Measurements from ENCODE around the gene TIMM21. TPM values are rescaled to one million over a fixed set of nuclear protein-coding genes. Genes with fewer than 3 reads are reported as not detected.

Gene TIMM21
- total RNA-seq, 2 experiments from 2014 or later = 25.2 to 30.8 TPM

DNA sequence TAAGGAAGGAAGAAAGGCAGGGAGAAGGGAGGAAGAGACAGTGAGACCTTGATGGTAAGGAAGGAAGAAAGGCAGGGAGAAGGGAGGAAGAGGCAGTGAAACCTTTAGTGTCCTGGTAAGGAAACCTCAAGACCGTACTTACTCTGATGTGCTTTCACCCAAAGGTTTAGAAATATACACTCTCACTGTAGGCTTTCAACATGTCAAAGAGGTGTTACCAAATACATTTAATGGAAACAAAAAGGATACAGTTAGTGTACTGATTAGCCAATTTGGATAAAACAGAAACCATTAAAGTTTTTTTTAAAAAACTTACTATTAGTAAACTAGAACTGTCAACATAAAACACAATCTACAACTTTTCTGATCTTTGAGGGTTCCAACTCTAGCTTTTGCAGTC, 7.7 kb upstream of the TIMM21 start:
- H3K79me2 ChIP-seq (ENCODE audit: insufficient read depth, low read depth, low read length) = no peaks in the 10 kb centered on the region
- no peaks in the 10 kb centered on the region for H3K9me3 ChIP-seq (ENCODE audit: low read length)
- BruUV-seq (replicated peaks) = no TSS peak
- CTCF ChIA-PET (ENCODE audit: unreplicated experiment) = no interaction called here
- H3K4me3 ChIP-seq (ENCODE audit: low read depth, low read length, poor library complexity, severe bottlenecking) = no peak overlapping the region
- no peaks in the 10 kb centered on the region for H3K4me1 ChIP-seq (ENCODE audit: insufficient read depth, low read length, poor library complexity, severe bottlenecking)
- H4K20me1 ChIP-seq (ENCODE audit: insufficient read depth, low read length) = no peaks in the 10 kb centered on the region
- no peak overlapping the region for H3K4me2 ChIP-seq (ENCODE audit: low read length)
- no peaks in the 10 kb centered on the region for H3K36me3 ChIP-seq (ENCODE audit: insufficient read depth, low read length)
- no peak overlapping the region for H3K27ac ChIP-seq (ENCODE audit: low read depth, low read length, poor library complexity, severe bottlenecking)
- POLR2A ChIA-PET = no interaction called here
- H2AFZ ChIP-seq (ENCODE audit: low read length) = no peak overlapping the region
- no peaks in the 10 kb centered on the region for H3K9me2 ChIP-seq (ENCODE audit: insufficient read depth, low read length)
- no peak for DNase-seq (ENCODE audit: low spot score)
- TF ChIP-seq, protein P1, sequence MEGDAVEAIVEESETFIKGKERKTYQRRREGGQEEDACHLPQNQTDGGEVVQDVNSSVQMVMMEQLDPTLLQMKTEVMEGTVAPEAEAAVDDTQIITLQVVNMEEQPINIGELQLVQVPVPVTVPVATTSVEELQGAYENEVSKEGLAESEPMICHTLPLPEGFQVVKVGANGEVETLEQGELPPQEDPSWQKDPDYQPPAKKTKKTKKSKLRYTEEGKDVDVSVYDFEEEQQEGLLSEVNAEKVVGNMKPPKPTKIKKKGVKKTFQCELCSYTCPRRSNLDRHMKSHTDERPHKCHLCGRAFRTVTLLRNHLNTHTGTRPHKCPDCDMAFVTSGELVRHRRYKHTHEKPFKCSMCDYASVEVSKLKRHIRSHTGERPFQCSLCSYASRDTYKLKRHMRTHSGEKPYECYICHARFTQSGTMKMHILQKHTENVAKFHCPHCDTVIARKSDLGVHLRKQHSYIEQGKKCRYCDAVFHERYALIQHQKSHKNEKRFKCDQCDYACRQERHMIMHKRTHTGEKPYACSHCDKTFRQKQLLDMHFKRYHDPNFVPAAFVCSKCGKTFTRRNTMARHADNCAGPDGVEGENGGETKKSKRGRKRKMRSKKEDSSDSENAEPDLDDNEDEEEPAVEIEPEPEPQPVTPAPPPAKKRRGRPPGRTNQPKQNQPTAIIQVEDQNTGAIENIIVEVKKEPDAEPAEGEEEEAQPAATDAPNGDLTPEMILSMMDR (conservative IDR thresholded peaks at IDR 0.05; ENCODE audit: low read length) = no peak
- TF ChIP-seq EZH2phosphoT487 (IDR thresholded peaks at IDR 0.05; ENCODE audit: borderline replicate concordance, low read depth, low read length) = no peak
- intact Hi-C loops (cut with micrococcal nuclease; ENCODE audit: unreplicated experiment) = no loop called here

DNA sequence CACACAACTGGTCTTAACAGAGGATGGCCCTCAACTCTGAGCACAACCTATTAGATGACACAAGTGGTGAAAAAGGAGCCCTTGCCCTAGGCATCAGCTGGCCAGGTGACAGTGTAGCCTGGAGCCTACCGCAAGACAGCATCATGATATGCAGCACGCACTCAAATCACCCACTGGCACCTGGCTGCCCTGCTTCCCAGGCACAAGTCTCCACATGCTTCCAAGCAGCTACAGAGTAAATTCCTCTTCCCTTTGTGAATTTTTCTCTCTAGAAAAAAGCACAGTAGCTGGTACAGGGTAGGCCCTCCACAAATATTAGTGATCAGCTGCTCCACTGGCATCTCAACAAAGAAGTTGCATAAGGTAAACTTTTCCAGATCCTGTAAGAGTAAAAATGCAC, 6.7 kb upstream of the TIMM21 start:
- Histone ChIP-seq H4K20me1 (ENCODE audit: insufficient read depth, low read length) (no peaks in the 10 kb centered on the region), H3K36me3 (ENCODE audit: insufficient read depth, low read length) (no peaks in the 10 kb centered on the region), H2AFZ (ENCODE audit: low read length) (no peak overlapping the region), H3K4me2 (ENCODE audit: low read length) (no peak overlapping the region), H3K4me1 (ENCODE audit: insufficient read depth, low read length, poor library complexity, severe bottlenecking) (peaks cover 2% of the 10 kb centered on the region), H3K79me2 (ENCODE audit: insufficient read depth, low read depth, low read length) (no peaks in the 10 kb centered on the region), H3K4me3 (ENCODE audit: low read depth, low read length, poor library complexity, severe bottlenecking) (no peak overlapping the region), H3K27ac (ENCODE audit: low read depth, low read length, poor library complexity, severe bottlenecking) (no peak overlapping the region), H3K9me2 (ENCODE audit: insufficient read depth, low read length) (no peaks in the 10 kb centered on the region), H3K9me3 (ENCODE audit: low read length) (no peaks in the 10 kb centered on the region)
- intact Hi-C loops (cut with micrococcal nuclease; ENCODE audit: unreplicated experiment) = loop anchor here (2.0 kb wide), 1 partner anchor 83 kb away; no protein-coding TSS in a partner anchor
- ChIA-PET CTCF (ENCODE audit: unreplicated experiment) (no interaction called here), POLR2A (no interaction called here)
- no peak for TF ChIP-seq EZH2phosphoT487 (IDR thresholded peaks at IDR 0.05; ENCODE audit: borderline replicate concordance, low read depth, low read length)
- TF ChIP-seq, protein P1 (conservative IDR thresholded peaks at IDR 0.05; ENCODE audit: low read length) = no peak
- DNase-seq (ENCODE audit: low spot score) = no peak
- BruUV-seq (replicated peaks) = no TSS peak

DNA sequence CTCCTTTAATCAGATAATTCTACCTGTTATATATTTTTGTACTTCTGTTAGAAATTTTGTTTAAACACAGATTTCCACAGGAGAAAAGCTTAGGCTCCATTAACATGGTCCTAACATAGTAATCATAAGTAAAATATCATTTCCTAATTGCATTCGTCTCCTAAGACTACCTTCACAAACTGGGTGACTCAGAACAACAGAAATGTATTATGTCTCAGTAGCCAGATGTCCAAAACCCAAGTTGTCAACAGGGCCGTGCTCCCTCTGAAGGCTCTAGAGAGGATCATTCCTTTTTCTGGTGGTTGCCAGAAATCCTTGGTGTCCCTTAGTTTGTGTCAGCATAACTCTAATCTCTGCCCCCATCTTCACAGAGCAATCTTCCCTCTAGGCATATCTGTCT, 6.1 kb upstream of the TIMM21 start:
- TF ChIP-seq EZH2phosphoT487 (IDR thresholded peaks at IDR 0.05; ENCODE audit: borderline replicate concordance, low read depth, low read length) = no peak
- TF ChIP-seq, protein P1 (conservative IDR thresholded peaks at IDR 0.05; ENCODE audit: low read length) = no peak
- intact Hi-C loops (cut with micrococcal nuclease; ENCODE audit: unreplicated experiment) = loop anchor here (2.0 kb wide), 1 partner anchor 83 kb away; no protein-coding TSS in a partner anchor
- BruUV-seq (replicated peaks) = no TSS peak
- Histone ChIP-seq H3K4me2 (ENCODE audit: low read length) (no peak overlapping the region), H3K9me3 (ENCODE audit: low read length) (no peaks in the 10 kb centered on the region), H2AFZ (ENCODE audit: low read length) (no peak overlapping the region), H4K20me1 (ENCODE audit: insufficient read depth, low read length) (no peaks in the 10 kb centered on the region), H3K36me3 (ENCODE audit: insufficient read depth, low read length) (no peaks in the 10 kb centered on the region), H3K4me1 (ENCODE audit: insufficient read depth, low read length, poor library complexity, severe bottlenecking) (peaks cover 7% of the 10 kb centered on the region), H3K9me2 (ENCODE audit: insufficient read depth, low read length) (no peaks in the 10 kb centered on the region), H3K79me2 (ENCODE audit: insufficient read depth, low read depth, low read length) (no peaks in the 10 kb centered on the region), H3K4me3 (ENCODE audit: low read depth, low read length, poor library complexity, severe bottlenecking) (no peak overlapping the region), H3K27ac (ENCODE audit: low read depth, low read length, poor library complexity, severe bottlenecking) (no peak overlapping the region)
- no peak for DNase-seq (ENCODE audit: low spot score)
- ChIA-PET CTCF (ENCODE audit: unreplicated experiment) (no interaction called here), POLR2A (no interaction called here)
